Astrocyte of the cerebellum (primary cell): ENCODE data around the gene KRTAP4-8.
"Not testable (repeated sequence)": the region's sequence is repeated elsewhere in the genome, so short reads cannot be mapped to it uniquely, and the experiment has no call there.

Source experiments
- DNase-seq: peaks from one replicate; pipeline ENCODE4 v3.0.0-alpha.2; 2011; ENCODE audit warnings: low read depth
- H3K4me3 ChIP-seq: 2 replicates; pipeline ENCODE4 v1.5.1; 2011; ENCODE audit warnings: mild to moderate bottlenecking, low read depth, low read length, moderate library complexity
- in situ Hi-C: cut with HindIII; loops from 2 replicates; pipeline ENCODE4 v1.10.0; 2017; ENCODE audit warnings: low sequenced_read_pairs
- TF ChIP-seq, protein P1 (sequence below): IDR thresholded peaks from 2 replicates; pipeline ENCODE4 v1.5.1; 2012; ENCODE audit warnings: low read length, low read depth, moderate library complexity, mild to moderate bottlenecking; ENCODE audit errors: missing control alignments

The KRTAP4-8 gene

DNA sequence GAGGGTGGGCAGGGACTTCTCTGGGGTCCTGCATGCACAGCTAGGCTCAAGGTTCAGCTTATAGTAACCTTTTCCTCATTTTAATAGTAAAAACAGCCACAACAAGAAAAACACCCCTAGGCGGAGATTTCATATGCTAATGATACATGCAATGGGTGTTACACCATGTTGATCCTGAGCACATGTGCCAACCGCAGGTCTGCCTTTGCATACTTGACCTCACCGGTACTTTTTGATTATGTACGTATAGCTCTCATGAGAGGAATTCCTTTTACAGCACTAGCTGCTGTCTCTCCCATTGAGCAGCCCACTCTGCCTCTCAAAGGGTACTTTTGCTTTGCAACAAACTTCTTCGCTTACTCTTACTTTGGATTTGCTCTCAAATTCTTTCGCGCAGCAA is 1.9 kb downstream of the KRTAP4-8 start:
- in situ Hi-C loops: no loop called here
- TF ChIP-seq, protein P1, sequence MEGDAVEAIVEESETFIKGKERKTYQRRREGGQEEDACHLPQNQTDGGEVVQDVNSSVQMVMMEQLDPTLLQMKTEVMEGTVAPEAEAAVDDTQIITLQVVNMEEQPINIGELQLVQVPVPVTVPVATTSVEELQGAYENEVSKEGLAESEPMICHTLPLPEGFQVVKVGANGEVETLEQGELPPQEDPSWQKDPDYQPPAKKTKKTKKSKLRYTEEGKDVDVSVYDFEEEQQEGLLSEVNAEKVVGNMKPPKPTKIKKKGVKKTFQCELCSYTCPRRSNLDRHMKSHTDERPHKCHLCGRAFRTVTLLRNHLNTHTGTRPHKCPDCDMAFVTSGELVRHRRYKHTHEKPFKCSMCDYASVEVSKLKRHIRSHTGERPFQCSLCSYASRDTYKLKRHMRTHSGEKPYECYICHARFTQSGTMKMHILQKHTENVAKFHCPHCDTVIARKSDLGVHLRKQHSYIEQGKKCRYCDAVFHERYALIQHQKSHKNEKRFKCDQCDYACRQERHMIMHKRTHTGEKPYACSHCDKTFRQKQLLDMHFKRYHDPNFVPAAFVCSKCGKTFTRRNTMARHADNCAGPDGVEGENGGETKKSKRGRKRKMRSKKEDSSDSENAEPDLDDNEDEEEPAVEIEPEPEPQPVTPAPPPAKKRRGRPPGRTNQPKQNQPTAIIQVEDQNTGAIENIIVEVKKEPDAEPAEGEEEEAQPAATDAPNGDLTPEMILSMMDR: no peak
- no peak for DNase-seq
- no peak overlapping the region for H3K4me3 ChIP-seq

DNA sequence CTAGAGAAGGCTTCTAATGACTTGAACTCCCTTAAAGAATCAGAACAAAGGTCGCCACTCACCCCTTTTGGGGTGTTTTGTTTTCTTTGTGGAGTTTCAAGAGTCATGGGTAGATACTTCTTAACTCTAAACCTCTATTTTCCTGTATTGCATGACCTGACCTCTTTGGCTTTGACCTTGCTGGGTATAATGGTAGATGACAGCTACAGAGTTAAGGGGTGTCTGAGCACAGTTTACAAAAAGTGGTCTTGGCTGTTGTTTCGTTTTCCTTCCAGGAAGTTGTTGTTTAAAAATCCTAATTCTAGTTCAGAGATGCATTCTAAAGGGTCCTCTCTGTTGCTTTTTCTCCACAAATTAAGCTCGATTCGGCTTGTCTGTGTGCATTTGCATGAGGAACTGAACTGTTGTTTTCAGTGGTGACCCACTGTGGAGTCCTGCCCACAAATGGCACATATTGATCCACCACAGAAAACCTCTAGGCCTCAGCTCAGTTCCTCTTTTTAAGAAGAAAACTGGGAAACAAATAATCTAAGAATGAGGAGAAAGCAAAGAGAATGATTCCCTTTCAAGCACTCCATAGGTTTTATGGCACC is 9.1 kb downstream of the KRTAP4-8 start:
- H3K4me3 ChIP-seq, in situ Hi-C loops, DNase-seq: not testable (repeated sequence)

DNA sequence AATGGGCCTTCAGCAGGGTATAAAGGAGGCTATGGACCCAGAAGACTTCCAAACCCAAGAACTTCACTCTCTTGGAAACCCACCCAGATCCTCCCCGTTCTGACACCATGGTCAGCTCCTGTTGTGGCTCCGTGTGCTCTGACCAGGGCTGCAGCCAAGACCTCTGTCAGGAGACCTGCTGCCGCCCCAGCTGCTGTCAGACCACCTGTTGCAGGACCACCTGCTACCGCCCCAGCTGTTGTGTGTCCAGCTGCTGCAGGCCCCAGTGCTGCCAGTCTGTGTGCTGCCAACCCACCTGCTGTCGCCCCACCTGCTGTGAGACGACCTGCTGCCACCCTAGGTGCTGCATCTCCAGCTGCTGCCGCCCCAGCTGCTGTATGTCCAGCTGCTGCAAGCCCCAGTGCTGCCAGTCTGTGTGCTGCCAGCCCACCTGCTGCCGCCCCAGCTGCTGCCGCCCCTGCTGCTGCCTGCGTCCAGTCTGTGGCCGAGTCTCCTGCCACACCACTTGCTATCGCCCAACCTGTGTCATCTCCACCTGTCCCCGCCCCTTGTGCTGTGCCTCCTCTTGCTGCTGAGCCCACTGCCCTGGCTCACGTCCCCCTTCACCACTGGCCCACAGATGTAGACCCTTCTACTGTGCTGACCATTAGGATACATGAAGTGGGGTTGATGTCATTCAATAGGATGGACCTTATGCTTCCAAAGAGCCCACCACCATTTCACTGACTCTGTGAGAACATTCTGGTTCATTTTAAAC is 13.7 kb downstream of the KRTAP4-8 start, which contains the start of gene KRTAP4-7:
TSS of gene KRTAP4-7 (plus strand) at position 51 of the 757 bp plus-strand sequence. CDS start at position 108, 57 bp downstream.
- DNase-seq, H3K4me3 ChIP-seq, in situ Hi-C loops: not testable (repeated sequence)

DNA sequence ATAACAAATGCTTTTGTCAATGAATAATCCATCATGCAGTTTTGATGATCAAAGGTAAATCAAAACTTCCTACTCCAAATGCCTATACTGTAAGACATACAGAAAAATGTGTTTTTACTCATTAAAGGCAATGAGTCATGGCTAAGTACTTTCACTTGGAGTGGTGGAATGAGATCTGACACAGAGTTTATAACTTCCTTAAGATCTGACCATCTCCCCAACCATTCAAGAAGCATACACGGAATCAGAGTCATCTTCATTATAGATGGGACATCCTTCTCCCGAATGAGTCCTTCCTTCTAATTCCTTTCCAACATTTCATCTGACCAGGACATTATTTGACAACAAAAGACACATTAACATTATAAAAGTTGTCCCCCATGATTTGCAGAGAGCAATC is 14.5 kb downstream of the KRTAP4-8 start:
- DNase-seq, in situ Hi-C loops, H3K4me3 ChIP-seq: not testable (repeated sequence)

DNA sequence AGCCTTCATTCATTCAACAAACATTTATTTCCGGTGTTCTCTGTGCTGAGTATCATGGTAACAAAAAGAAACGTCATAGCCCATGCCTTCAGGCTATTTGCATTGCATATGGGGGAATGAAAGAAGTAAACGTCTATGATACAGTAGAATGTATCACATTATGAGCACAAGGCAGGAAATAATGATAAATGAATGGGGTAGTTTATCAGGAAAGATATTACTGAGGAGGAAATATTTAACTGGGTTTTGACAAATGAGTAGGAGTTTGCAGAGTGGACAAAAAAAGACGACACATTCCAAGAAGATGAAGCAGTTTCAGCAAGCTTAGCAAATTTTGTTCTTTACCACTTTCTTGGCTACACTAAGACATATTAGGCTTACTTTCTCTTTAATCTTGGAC is 15.3 kb downstream of the KRTAP4-8 start:
- in situ Hi-C loops: no loop called here
- TF ChIP-seq, protein P1: no peak
- no peak overlapping the region for H3K4me3 ChIP-seq
- no peak for DNase-seq

DNA sequence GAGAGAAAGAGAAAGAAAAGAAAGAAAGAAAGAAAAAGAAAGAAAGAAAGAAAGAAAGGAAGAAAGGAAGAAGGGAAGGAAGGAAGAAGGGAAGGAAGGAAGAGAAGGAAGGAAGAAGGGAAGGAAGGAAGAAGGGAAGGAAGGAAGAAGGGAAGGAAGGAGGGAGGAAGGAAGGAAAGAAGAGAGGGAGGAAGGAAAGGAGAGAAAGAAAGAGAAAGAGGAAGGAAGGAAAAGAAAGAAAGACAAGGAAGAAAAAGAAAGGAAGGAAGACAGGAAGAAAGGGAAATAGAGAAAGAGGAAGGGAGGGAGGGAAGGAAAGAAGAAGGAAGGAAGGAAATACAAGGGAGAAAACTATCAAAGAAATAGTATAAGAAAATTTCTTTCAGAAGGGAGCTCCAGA is 21.2 kb downstream of the KRTAP4-8 start:
- TF ChIP-seq, protein P1: no peak
- no peak overlapping the region for H3K4me3 ChIP-seq
- no peak for DNase-seq
- in situ Hi-C loops: no loop called here

DNA sequence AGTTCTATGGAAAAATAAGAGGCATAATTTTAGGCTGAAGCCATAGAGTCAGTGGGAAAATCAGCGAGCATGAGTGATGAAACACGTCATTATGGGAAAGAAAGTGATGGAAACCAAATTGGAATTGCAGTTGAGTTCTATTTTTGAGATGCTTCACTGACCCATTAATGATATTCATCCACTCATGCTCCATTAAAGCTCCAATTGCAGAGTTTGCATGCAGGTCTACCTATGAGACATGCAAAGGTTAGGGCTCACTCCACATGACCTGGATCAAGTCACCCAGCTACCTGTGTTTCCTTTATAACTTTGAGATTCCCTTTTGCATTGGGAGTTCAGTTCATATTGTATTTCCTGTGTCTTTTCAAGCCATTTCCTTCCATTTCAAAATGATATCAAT is 24.3 kb downstream of the KRTAP4-8 start:
- TF ChIP-seq, protein P1: no peak
- in situ Hi-C loops: no loop called here
- no peak for DNase-seq
- H3K4me3 ChIP-seq: no peak overlapping the region

DNA sequence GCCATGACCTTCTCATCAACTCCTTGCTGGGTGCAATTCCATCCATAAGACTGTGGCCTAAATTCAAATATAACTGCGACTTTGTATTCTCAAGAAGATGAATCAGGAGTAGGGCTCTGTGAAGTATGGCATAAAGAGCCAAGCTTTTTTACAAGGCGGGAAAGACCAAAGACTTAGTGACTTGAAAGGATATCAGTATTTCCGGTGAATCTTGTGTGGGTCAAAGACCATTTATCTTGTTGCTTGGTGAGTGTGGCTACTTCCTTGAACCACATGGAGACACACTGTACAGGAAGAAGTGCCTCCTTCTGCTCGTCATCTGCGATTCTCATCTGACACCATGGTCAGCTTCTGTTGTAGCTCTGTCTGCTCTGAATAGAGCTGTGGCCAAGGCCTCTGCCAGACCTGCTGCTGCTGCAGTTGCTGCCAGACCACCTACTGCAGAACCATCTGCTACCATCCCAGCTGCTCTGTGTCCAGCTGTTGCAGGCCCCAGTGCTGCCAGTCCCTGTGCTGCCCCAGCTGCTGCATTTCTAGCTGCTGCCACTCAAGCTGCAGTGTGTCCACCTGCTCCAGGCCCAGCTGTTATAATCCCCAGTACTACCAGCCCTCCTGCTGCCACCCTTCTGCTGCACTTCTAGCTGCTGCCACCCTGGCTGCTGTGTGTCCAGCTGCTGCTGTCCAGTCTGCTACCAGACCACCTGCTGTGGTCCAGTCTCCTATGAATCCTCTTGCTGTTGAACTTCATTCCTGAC is 26.2 kb downstream of the KRTAP4-8 start:
- TF ChIP-seq, protein P1: no peak
- in situ Hi-C loops: no loop called here

More for the DNA sequence above, 26.2 kb downstream of the KRTAP4-8 start:
- no peak for DNase-seq
- H3K4me3 ChIP-seq: no peak overlapping the region
